PC-9 (cell line): ENCODE data around the gene TMEM132C. TPM values are rescaled to one million over a fixed set of nuclear protein-coding genes. Genes with fewer than 3 reads are reported as not detected.

Source experiments
- BruUV-seq: library from RNA; stranded (reverse); fragments of 400-500 nt; replicated peaks from 2 replicates; lab custom pipeline; 2021; lab: Mats Ljungman, UMichigan
- CTCF ChIA-PET: fragments of 300-600 bp; sonication (Branson Sonifier 250); formaldehyde crosslinking; loops from one replicate; lab custom pipeline; 2022; ENCODE audit warnings: antibody characterized with exemption; lab: Charles Lee
- POLR2A ChIA-PET: fragments of 300-600 bp; sonication (Branson Sonifier 250); formaldehyde crosslinking; loops from one replicate; lab custom pipeline; 2022; ENCODE audit warnings: antibody characterized with exemption; ENCODE audit not compliant: unreplicated experiment; lab: Charles Lee
- DNase-seq, 2 experiments: peaks; one replicate each; pipeline versions ENCODE4 v3.0.0 to v3.0.0-alpha.2; 2015 to 2022; ENCODE audit warnings: mixed read lengths in 1 of 2
- H2AFZ ChIP-seq: fragments of 200-600 bp; sonication (generic); 2 replicates; pipeline ENCODE4 v1.8.1; 2017; ENCODE audit warnings: antibody characterized with exemption
- H3F3A ChIP-seq: fragments of 200-600 bp; sonication (generic); 2 replicates; pipeline ENCODE4 v1.8.1; 2017; ENCODE audit warnings: antibody characterized with exemption, mild to moderate bottlenecking, low read depth; ENCODE audit not compliant: insufficient read depth
- H3K27ac ChIP-seq: fragments of 200-600 bp; sonication (generic); 2 replicates; pipeline ENCODE4 v1.6.1; 2016; ENCODE audit warnings: mixed run types
- H3K27me3 ChIP-seq: fragments of 200-600 bp; sonication (generic); 2 replicates; pipeline ENCODE4 v1.6.1; 2016; ENCODE audit warnings: low read depth, mixed run types; ENCODE audit not compliant: insufficient read depth
- H3K36me3 ChIP-seq: fragments of 200-600 bp; sonication (generic); 2 replicates; pipeline ENCODE4 v1.6.1; 2016; ENCODE audit warnings: low read depth, mixed run types
- H3K4me1 ChIP-seq: fragments of 200-600 bp; sonication (generic); replicated peaks from 2 replicates; pipeline ENCODE4 v1.6.1; 2016; ENCODE audit warnings: mixed run types; ENCODE audit not compliant: insufficient read depth
- H3K4me2 ChIP-seq: fragments of 200-600 bp; sonication (generic); 2 replicates; pipeline ENCODE4 v1.6.1; 2017; ENCODE audit warnings: mixed run types
- H3K4me3 ChIP-seq: fragments of 200-600 bp; sonication (generic); 2 replicates; pipeline ENCODE4 v1.6.1; 2016; ENCODE audit warnings: mixed run types
- H3K79me2 ChIP-seq: fragments of 200-600 bp; sonication (generic); 2 replicates; pipeline ENCODE4 v1.6.1; 2017; ENCODE audit warnings: low read depth, mixed run types
- H3K9me2 ChIP-seq: fragments of 200-600 bp; sonication (generic); 2 replicates; pipeline ENCODE4 v1.8.1; 2017; ENCODE audit warnings: mild to moderate bottlenecking; ENCODE audit not compliant: insufficient read depth
- H3K9me3 ChIP-seq: fragments of 200-600 bp; sonication (generic); 2 replicates; pipeline ENCODE4 v1.8.1; 2016; ENCODE audit warnings: low read depth; ENCODE audit not compliant: insufficient read depth
- H4K20me1 ChIP-seq: fragments of 200-600 bp; sonication (generic); 2 replicates; pipeline ENCODE4 v1.8.1; 2017; ENCODE audit not compliant: insufficient read depth
- CTCF ChIP-seq: fragments of 200-600 bp; sonication (generic); conservative IDR thresholded peaks from 2 replicates; pipeline ENCODE4 v1.6.1; 2017; ENCODE audit warnings: mixed run types, antibody characterized with exemption, mild to moderate bottlenecking, moderate library complexity
- EZH2 ChIP-seq: fragments of 200-600 bp; sonication (generic); IDR thresholded peaks from 2 replicates; pipeline ENCODE4 v1.8.0; 2017; ENCODE audit warnings: antibody characterized with exemption, low read depth
- intact Hi-C: fragments of 100-400 bp; cut with micrococcal nuclease; formaldehyde crosslinking; loops from one replicate; pipeline ENCODE4 v1.10.0; 2022; ENCODE audit not compliant: unreplicated experiment
- total RNA-seq: library from RNA; stranded (reverse); gene quantifications from 2 replicates; pipeline ENCODE4 v1.2.3, GENCODE V29; 2021

Gene TMEM132C
- total RNA-seq, 1 experiment from 2014 or later, result not detected

DNA sequence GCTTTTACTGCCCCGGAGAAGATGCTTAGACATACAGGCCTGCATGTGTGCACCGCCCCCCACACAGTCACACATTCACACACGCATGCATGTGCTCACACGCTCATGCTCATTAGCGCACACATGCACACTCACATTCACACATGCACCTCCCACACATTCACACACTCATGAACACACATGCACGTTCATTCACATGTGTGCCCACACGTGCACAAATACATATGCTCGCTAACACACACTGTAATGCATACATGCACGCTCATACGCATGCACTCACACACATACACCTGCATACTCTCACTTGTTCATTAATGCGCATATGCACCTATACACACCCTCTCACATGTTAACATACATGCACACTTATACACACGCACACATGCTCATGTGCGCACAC lies 21.9 kb downstream of the TMEM132C start:
- no peaks in the 10 kb centered on the region for H3K9me2 ChIP-seq
- no peaks in the 10 kb centered on the region for H3F3A ChIP-seq
- TF ChIP-seq EZH2 (no peak), CTCF (no peak)
- H3K9me3 ChIP-seq, result no peaks in the 10 kb centered on the region
- ChIA-PET POLR2A (no interaction called here), CTCF (no interaction called here)
- intact Hi-C loops, result no loop called here
- no peak overlapping the region for H3K4me2 ChIP-seq
- H3K27ac ChIP-seq, result no peak overlapping the region
- no peak overlapping the region for H3K4me3 ChIP-seq
- H3K27me3 ChIP-seq, result peaks cover 4% of the 10 kb centered on the region; the same call in 1 of the 2 replicates
- no peak for DNase-seq
- no TSS peak for BruUV-seq
- no peaks in the 10 kb centered on the region for H3K36me3 ChIP-seq
- H3K79me2 ChIP-seq, result no peaks in the 10 kb centered on the region
- no peaks in the 10 kb centered on the region for H3K4me1 ChIP-seq
- no peak overlapping the region for H2AFZ ChIP-seq
- H4K20me1 ChIP-seq, result no peaks in the 10 kb centered on the region

DNA sequence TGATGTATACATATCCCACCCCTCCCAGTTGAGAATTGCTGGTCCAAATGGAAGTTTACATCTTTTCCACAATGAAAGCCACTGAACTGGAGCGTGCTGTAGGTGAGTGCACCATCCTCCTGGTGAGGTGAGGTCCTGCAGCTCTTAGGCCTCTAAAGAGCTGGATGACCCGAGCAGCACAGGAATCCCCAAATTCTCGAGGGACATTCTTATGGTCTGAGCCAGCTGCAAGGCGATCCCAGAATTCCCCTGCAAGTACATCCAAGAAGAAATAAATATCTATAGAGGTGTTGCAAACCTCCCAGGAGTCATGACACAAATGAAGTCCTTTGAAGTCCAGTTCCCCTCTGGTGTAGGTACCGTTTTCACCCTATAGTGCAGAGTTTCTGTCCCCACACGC lies 24.0 kb downstream of the TMEM132C start:
- DNase-seq, result no peak
- no peaks in the 10 kb centered on the region for H3K4me1 ChIP-seq
- BruUV-seq, result no TSS peak
- no peaks in the 10 kb centered on the region for H4K20me1 ChIP-seq
- H3K4me2 ChIP-seq, result no peak overlapping the region
- H3K4me3 ChIP-seq, result no peak overlapping the region
- no peaks in the 10 kb centered on the region for H3K36me3 ChIP-seq
- intact Hi-C loops, result no loop called here
- CTCF ChIA-PET, result no interaction called here
- H3K9me2 ChIP-seq, result no peaks in the 10 kb centered on the region
- H3K79me2 ChIP-seq, result no peaks in the 10 kb centered on the region
- no peaks in the 10 kb centered on the region for H3F3A ChIP-seq
- H3K9me3 ChIP-seq, result no peaks in the 10 kb centered on the region
- no peak overlapping the region for H3K27ac ChIP-seq
- no peak overlapping the region for H2AFZ ChIP-seq
- POLR2A ChIA-PET, result no interaction called here
- H3K27me3 ChIP-seq, result peaks cover 4% of the 10 kb centered on the region; the same call in 1 of the 2 replicates
- TF ChIP-seq CTCF (no peak), EZH2 (no peak)

DNA sequence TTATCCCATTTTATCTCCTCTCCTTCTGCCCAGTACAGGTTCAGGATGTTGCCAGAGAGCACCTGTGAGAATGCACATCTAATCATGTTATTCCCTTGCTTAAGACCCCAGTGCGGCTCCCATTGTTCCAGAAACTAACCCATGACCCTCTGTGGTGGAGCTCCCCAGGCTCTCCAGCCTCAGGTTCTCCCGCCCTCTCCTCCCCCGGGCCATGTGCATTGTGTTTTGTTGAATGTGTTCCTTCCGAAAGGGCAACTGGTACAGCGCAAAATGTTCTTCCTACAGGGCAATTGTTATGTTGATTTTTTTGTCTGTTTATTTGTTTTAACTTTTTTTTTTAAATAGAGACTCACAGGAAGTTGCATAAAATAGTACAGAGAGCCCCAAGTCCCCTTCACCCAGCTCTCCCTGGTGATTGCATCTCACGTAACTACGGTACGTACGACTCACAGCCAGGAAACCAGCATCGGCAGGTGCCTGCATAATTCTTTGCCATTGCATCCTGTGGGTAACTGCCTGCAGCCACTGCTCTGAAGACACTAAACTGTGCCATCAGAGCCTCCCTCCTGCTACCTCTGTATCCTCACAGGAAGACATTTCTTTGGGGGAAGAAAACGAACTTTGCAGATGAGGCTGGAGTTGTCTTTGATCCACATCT lies 31.2 kb downstream of the TMEM132C start:
- Histone ChIP-seq H3K4me1 (no peaks in the 10 kb centered on the region), H3K4me3 (no peak overlapping the region), H3K79me2 (no peaks in the 10 kb centered on the region), H2AFZ (no peak overlapping the region), H3K9me3 (no peaks in the 10 kb centered on the region), H3K27ac (no peak overlapping the region), H4K20me1 (no peaks in the 10 kb centered on the region), H3K9me2 (no peaks in the 10 kb centered on the region), H3K4me2 (no peak overlapping the region), H3K36me3 (no peaks in the 10 kb centered on the region), H3K27me3 (0 out of 2 replicates have a peak, but pooled peaks cover 6% of the 10 kb centered on the region), H3F3A (no peaks in the 10 kb centered on the region)
- POLR2A ChIA-PET, result no interaction called here
- intact Hi-C loops, result no loop called here
- TF ChIP-seq CTCF (no peak), EZH2 (no peak)
- no peak for DNase-seq
- BruUV-seq, result no TSS peak
- CTCF ChIA-PET, result no interaction called here
